Right ventricle myocardium inferior (tissue), 1 donor: ENCODE results near the gene ATP5ME. TPM values are rescaled to one million over a fixed set of nuclear protein-coding genes. Genes with fewer than 3 reads are reported as not detected.
"Not testable (repeated sequence)": the region's sequence is repeated elsewhere in the genome, so short reads cannot be mapped to it uniquely, and the experiment has no call there.

Experiments
- ATAC-seq: fragments of 200-7000 bp; cut with Tn5 transposase; one replicate; pipeline ENCODE4 v1.9.1; 2020; ENCODE audit warnings: mild to moderate bottlenecking, moderate library complexity
- DNase-seq: peaks from one replicate; pipeline ENCODE4 v3.0.0; 2021; ENCODE audit errors: missing footprints
- intact Hi-C: fragments of 100-400 bp; cut with DNase I; formaldehyde crosslinking; loops from one replicate; pipeline ENCODE4 v1.11.0; 2022
- total RNA-seq: library from RNA; stranded (reverse); fragmentation: NEBNext Ultra II Directional; extraction: Animal tissue kit (Norgen Biotek cat#: 25700); gene quantifications from one replicate; pipeline ENCODE4 v1.2.1, GENCODE V29; 2021
- donor health status: DM: no; HTN: yes; CAD: no; lungs with severe emphysema.

The ATP5ME gene
- total RNA-seq, 1 donor from 2014 or later = 1,162 TPM

GRCh38 chr4:650951-651883, 22.9 kb downstream of the ATP5ME start:
- DNase-seq (peak; percentile 41), ATAC-seq (no peak)
- intact Hi-C loops = no loop called here

DNA sequence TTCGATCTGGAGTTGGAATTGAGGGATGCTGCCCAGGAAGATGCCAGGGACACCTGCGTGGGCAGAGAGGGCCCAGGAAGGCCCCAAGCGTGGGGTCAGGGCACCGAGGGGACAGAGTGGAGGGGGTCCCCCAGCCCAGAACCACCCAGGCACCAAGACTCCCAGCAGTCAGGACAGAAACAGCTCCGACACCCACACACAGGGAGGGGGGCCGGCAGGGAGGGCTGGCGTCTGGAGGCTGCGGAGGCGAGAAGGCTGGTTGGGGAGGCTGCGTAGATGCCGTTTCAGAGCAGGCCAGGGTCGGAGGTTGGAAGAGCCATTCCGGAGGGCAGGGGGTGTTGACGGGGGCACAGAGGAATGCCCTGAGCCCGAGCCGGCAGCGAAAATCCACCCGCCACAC, 23.6 kb downstream of the ATP5ME start:
- DNase-seq = peak; percentile 25
- no peak for ATAC-seq
- intact Hi-C loops = no loop called here

GRCh38 chr4:649751-650310, 24.2 kb downstream of the ATP5ME start:
- intact Hi-C loops = no loop called here
- ATAC-seq = no peak
- DNase-seq = peak; percentile 25

DNA sequence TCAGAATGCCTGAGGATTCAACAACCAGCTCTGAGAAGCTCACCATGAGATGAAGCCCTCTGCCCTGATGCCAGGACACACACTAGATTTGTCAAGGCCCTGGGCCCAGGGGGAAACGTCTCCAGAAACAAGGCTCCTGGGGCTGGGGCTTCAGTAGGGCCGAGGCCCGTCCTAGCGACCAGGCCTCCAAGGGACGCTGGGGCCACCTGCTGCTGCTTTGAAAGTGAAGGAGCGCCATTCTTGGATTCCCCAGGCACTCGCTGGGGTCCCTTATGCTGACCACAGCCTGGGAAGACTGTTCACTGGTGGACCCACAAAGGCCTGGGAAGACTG, 24.8 kb downstream of the ATP5ME start:
- ATAC-seq (no peak), DNase-seq (peak; percentile 23)
- intact Hi-C loops = no loop called here

GRCh38 chr4:648579-649292, 25.3 kb downstream of the ATP5ME start:
- ATAC-seq = no peak

GRCh38 chr4:647481-647880, 26.6 kb downstream of the ATP5ME start:
- no peak for ATAC-seq
- DNase-seq = peak; percentile 17
- intact Hi-C loops = no loop called here

More at GRCh38 chr4:648579-649292, 25.3 kb downstream of the ATP5ME start:
- DNase-seq = peak; percentile 50
- intact Hi-C loops = no loop called here

DNA sequence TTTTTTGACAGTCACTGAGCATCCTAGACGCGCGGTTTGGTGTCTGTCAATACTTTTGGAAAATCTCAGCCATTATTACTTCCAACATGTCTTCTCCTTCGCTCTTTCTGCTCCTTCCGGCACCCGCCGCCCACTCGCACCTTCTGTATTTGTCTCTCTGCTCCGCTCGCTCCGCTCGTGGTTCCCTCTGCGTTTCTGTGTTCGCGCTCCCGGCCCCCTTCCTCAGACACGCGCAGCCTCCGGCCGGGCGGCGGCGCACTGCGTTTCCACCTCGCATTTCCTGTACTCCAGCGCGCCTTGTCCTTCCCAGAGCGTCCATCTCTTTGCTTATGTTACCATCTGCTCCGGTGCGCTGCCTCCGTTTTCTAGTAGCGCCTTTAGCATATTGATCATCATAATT, 27.6 kb downstream of the ATP5ME start:
- intact Hi-C loops = no loop called here
- DNase-seq = peak; percentile 39
- ATAC-seq = no peak

DNA sequence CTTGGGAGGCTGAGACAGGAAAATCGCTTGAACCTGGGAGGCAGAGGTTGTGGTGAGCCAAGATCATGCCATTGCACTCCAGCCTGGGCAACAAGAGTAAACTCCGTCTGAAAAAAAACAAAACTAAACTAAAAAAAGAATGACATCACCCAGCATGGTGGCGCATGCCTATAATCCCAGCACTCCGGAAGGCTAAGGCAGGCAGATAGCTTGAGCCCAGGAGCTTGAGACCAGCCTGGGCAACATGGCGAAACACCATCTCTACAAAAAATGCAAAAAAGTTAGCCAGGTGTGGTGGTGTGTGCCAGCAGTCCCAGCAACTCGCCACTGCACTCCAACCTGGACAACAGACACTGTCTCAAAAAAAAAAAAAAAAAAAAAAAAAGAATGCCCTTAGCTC, 31.7 kb downstream of the ATP5ME start:
- intact Hi-C loops, DNase-seq, ATAC-seq: not testable (repeated sequence)

DNA sequence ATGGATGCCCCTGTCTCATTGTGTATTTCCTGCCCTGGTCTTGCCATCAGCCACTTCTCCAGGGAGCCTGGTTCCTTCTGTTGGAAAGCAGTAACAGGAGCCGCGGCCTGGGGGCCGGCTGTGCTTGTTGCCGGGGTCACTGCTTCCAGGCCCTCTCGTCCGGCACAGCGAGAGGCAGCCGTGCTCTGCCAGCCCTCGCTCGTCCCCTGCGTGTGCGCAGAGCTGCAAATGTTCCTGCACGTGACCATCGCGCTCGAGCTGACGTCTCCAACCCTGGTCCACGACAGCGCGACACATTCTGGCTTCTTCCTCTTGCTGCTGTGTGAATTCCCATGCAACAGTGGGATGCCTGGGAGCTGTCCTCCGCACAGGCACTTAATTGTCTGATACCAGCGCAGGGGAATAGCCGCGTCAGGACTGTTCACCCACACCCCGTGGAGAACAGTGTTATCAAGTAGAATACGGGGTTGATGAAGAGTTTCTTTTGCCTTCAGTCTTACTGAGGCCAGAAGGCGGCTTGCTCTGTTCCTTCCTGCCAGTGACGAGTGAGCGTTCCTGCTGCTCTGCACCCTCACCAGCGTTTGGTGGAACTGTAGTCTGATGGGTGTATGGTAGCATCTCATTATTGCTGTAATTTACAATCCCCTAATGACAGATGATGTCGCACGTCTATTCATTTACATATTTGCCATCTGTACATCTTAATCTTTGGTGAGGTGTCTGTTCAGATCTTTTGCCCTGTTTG, 36.4 kb downstream of the ATP5ME start:
- no peak for ATAC-seq
- intact Hi-C loops = no loop called here
- peak; percentile 9 for DNase-seq

DNA sequence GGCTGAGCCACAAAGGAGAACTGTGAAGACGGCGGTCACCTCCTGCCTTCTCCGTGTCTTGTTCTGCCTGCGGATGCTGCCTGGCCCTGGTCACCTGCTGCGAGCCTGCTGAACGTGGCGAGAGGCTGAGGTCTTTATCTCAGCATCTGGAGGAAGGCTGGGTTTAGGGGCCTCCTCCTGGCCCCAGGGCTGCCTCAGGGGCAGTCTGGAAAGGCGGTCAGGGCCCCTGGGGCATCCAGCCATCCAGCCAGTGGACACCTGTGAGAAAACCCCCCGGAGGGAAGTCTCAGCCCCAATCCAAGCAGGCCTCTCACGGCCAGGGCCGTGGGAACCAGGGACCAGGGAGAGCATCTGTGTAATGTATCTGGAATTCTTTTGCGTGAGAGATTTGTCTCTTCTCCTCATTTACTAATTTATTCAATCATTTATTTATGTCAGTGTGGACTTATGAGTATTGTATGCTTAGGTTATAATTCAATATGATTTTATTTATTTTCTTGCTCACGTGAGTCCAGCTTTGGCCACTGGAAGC, 37.4 kb downstream of the ATP5ME start:
- ATAC-seq (no peak), DNase-seq (no peak)
- intact Hi-C loops = no loop called here

DNA sequence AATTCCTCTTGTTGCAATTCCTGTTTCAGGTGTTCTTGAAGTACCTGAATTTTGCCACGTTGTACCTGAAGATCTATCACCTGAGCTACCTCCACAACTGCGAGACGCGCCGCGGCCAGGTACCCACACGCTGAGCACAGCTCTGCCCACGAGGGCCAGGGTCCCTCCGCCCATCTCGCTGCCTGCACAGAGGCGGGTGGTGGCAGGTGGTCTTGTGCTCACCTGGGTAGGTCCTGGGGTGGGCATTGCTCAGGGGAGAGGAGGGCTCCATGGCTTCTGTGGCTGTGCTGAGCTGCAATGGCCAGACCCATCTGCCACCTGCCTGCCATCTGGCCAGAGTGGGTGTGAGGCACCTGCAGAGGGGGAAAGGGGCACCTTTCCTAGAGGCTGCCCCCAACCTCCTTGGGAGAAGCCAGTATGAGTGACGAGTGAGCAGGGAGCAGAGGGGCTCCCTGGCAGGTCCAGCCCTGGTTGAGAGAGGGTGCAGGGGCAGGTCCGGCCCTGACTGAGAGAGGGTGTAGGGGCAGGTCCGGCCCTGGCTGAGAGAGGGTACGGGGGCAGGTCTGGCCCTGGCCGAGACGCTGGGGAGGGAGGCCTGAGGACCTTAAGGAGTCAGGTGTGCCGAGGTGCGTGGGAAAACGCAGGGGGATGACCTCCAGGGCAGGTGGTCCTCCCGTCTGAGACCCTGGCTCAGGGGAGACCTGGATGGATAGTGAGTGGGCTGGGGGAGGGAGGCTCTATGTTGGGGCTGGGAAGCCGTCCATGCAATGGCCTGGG, 38.0 kb downstream of the ATP5ME start:
- ATAC-seq (no peak), DNase-seq (peak; percentile 48)
- intact Hi-C loops = no loop called here

- peak; percentile 45 for DNase-seq
- intact Hi-C loops, ATAC-seq: not testable (repeated sequence)
Observed at GRCh38 chr4:635066-635835, 38.8 kb downstream of the ATP5ME start.

GRCh38 chr4:634599-634985, 39.5 kb downstream of the ATP5ME start:
- ATAC-seq (no peak), DNase-seq (peak; percentile 34)
- intact Hi-C loops = no loop called here

- no peak for ATAC-seq
- DNase-seq = peak; percentile 56
- intact Hi-C loops = no loop called here
Observed at GRCh38 chr4:633976-634598, 40.0 kb downstream of the ATP5ME start.

GRCh38 chr4:633406-633805, 40.7 kb downstream of the ATP5ME start:
- ATAC-seq (no peak), DNase-seq (peak; percentile 23)
- intact Hi-C loops = no loop called here

GRCh38 chr4:632926-633325, 41.1 kb downstream of the ATP5ME start:
- DNase-seq (peak; percentile 37), ATAC-seq (no peak)
- intact Hi-C loops = no loop called here

- intact Hi-C loops = no loop called here
- no peak for DNase-seq
- no peak for ATAC-seq
Observed at GRCh38 chr4:632196-632790, 41.8 kb downstream of the ATP5ME start.
